H1 (cell line): ENCODE measurements around the gene IRF2BP2. TPM values are rescaled to one million over a fixed set of nuclear protein-coding genes. Genes with fewer than 3 reads are reported as not detected.

Experiments
- CEBPB ChIP-seq: IDR thresholded peaks from 2 replicates; pipeline ENCODE4 v1.6.1; 2012; ENCODE audit warnings: low read depth, low read length
- KDM4A ChIP-seq: IDR thresholded peaks from one replicate; pipeline ENCODE4 v1.7.1; 2012; ENCODE audit warnings: low read depth, mild to moderate bottlenecking, moderate library complexity, low read length, inconsistent platforms; ENCODE audit not compliant: severe bottlenecking
- SP2 ChIP-seq: IDR thresholded peaks from 2 replicates; pipeline ENCODE4 v1.6.1; 2012; ENCODE audit warnings: mild to moderate bottlenecking, low read length, inconsistent platforms
- polyA plus RNA-seq, 7 experiments: library from polyadenylated mRNA; depleted of rRNA in 3 of 7; stranded (reverse) in 5 of 7; unstranded in 2 of 7; fragments of >200 nt in 5 of 7; fragments of 200-250 nt in 2 of 7; gene quantifications; 1 replicate in 5 of 7; 2 replicates in 1 of 7; 4 replicates in 1 of 7; pipeline versions ENCODE4 v1.2.1 to v1.2.3, GENCODE V29; 2011 to 2013; ENCODE audit warnings: missing spikeins in 2 of 7, mixed read lengths in 2 of 7
- total RNA-seq: library from RNA; stranded (reverse); fragmentation: NEBNext Ultra II Directional; extraction: Animal tissue kit (Norgen Biotek cat#: 25700); gene quantifications from 2 replicates; pipeline ENCODE4 v1.2.1, GENCODE V29; 2021

Gene IRF2BP2
- total and polyA plus RNA-seq, 2 of the 8 experiments (the other 6 are each of a cell fraction or from before 2014, with no cell fraction given): 24.9 to 67.5 TPM

DNA sequence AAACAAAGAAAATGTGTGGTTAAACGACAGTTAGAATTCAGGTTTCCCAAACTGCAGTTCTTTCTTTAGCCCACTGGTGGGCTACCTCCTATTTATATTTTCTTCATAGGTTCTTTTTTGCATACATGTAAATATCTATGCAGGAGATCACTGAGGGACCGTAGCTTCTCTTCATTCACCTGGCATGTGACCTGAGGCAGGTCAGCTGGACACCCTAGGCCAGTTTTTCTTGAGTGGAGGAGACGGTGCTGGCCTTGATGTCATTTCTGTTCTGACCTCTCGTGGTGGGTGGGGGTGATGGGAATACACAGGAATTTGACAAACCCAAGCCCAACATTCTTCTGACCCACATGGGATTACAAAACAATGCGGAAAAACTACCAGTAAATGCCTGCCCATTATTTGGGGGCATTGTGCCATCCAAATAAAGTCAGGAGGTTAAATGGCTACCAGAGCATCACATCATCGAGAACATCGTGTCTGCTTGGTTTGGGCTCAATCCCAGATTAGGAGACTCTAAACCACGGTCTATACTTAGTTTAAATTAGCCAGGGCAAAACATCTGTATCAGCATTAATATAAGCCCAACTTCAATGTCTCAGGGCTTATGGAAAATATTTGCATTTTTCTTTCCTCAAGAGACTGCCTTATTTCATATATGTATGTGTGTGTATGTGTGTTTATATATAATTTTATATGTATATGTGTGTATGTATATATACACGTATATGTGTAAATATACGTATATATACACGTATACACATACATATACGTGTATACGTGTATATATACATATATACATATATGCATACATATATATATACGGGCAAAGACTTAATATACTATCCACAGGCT is 7.4 kb upstream of the IRF2BP2 start (continued):
- TF ChIP-seq CEBPB (no peak), SP2 (no peak), KDM4A (no peak)
